22Rv1 (cell line): ENCODE measurements around the gene CCDC102A.

ENCODE experiments used
- CTCF ChIP-seq: fragments of 450-650 bp; IDR thresholded peaks from 2 replicates; pipeline ENCODE4 v1.5.1; 2017; ENCODE audit warnings: mild to moderate bottlenecking
- ZFX ChIP-seq: fragments of 450-650 bp; IDR thresholded peaks from 2 replicates; pipeline ENCODE4 v1.6.1; 2017; ENCODE audit warnings: antibody characterized with exemption, borderline replicate concordance

DNA sequence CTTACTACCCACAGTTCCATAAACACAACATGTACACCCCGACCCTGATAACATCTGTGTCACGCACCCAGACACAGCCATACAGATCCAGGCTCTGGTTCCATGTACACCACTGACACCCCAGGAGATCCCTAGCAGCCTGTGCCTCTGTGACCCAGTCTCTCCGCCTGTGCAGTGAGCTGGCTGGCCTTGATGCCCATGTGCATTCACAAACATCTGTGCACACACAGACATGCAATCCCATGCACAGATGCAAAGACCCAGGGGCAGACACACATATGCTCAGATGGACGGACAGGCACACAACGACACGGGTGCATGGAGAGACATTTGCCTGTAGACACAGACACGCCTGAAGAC lies 4.1 kb downstream of the CCDC102A start:
- no peak for TF ChIP-seq CTCF
- TF ChIP-seq ZFX = no peak
